Heart left ventricle (tissue), 13 donors: Measurements from ENCODE around the gene OAT.

Experiments
- POLR2A ChIP-seq, 2 donors: fragments of 450-650 bp; IDR thresholded peaks; one replicate each; pipeline ENCODE4 v1.6.1; 2017; ENCODE audit warnings: antibody characterized with exemption in 2 of 2, mild to moderate bottlenecking in 2 of 2, moderate library complexity in 2 of 2
- TF ChIP-seq, protein P1 (sequence below), 12 donors: fragments of 200-600 bp; sonication (generic) in 4 of 12; IDR thresholded peaks; one replicate each; pipeline versions ENCODE4 v1.5.0 to v1.8.0; 2018 to 2022; ENCODE audit warnings: antibody characterized with exemption in 12 of 12, mild to moderate bottlenecking in 5 of 12
- donor health status: ischemic (EF 13 %, LVEDD 7.1; RV severe dilation, severe dysfunction).
- donor health status: DM: no; HTN: yes; CAD: no.
- donor health status: DM: no; HTN: no; CAD: no.
- donor health status: ischemic (EF 25% LVEDD 6.9; RV normal size, moderate dysfunction).
- donor health status: ischemic (EF 25% LVEDD 5.7; RV mildly dilated, moderate dysfunction).
- donor health status: ischemic (EF 35%, LVEDD 5.7; RV mildly dilated, moderate dysfunction).
- donor health status: nonischemic (EF 11% LVEDD 7.7; RV severe dilation, severe dysfunction).
- donor health status: DM: yes; HTN: yes; CAD: no.
- donor health status: PGD.
- donor health status: ischemic (EF 29% LVEDD 5.4; RV normal size, mild dysfunction).
- donor health status: nonischemic (EF 23%, LVEDD 6.1; RV moderate dilation, normal function).

DNA sequence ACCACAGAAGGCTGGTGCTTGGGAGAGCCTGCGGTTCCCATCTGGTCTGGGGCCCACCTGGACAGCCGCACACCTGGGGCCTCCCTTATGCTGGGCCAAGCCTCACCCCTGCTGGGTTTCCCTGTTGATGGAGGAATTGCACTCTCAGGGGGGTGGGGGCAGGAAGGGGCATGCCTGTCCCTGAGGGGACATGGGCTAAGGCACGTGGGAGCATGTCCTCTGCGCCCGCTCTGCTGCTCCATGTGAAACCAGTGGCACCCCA lies 43.4 kb downstream of the OAT start:
- TF ChIP-seq POLR2A (IDR thresholded peaks at IDR 0.05), result no peak
- TF ChIP-seq, protein P1, sequence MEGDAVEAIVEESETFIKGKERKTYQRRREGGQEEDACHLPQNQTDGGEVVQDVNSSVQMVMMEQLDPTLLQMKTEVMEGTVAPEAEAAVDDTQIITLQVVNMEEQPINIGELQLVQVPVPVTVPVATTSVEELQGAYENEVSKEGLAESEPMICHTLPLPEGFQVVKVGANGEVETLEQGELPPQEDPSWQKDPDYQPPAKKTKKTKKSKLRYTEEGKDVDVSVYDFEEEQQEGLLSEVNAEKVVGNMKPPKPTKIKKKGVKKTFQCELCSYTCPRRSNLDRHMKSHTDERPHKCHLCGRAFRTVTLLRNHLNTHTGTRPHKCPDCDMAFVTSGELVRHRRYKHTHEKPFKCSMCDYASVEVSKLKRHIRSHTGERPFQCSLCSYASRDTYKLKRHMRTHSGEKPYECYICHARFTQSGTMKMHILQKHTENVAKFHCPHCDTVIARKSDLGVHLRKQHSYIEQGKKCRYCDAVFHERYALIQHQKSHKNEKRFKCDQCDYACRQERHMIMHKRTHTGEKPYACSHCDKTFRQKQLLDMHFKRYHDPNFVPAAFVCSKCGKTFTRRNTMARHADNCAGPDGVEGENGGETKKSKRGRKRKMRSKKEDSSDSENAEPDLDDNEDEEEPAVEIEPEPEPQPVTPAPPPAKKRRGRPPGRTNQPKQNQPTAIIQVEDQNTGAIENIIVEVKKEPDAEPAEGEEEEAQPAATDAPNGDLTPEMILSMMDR (IDR thresholded peaks at IDR 0.05), result no peak
